GM18858 (cell line): ENCODE data around the gene MTMR12.
"Not testable (repeated sequence)": the region's sequence is repeated elsewhere in the genome, so short reads cannot be mapped to it uniquely, and the experiment has no call there.

ENCODE experiments used
- ATAC-seq: cut with Tn5 transposase; IDR thresholded peaks from one replicate; pipeline ENCODE4 v1.9.1; 2021; ENCODE audit not compliant: unreplicated experiment

The MTMR12 gene

GRCh38 chr5:32325616-32326015 lies 12.9 kb upstream of the MTMR12 start:
- no peak for ATAC-seq

- ATAC-seq = no peak
Observed at GRCh38 chr5:32325062-32325461, 12.3 kb upstream of the MTMR12 start.

GRCh38 chr5:32323741-32324140 lies 11.0 kb upstream of the MTMR12 start:
- ATAC-seq = no peak

- no peak for ATAC-seq
Observed at GRCh38 chr5:32322882-32323281, 10.1 kb upstream of the MTMR12 start.

GRCh38 chr5:32321787-32322186 lies 9.0 kb upstream of the MTMR12 start:
- not testable (repeated sequence) for ATAC-seq

- no peak for ATAC-seq
Observed at GRCh38 chr5:32320576-32320975, 7.8 kb upstream of the MTMR12 start.

- no peak for ATAC-seq
Observed at GRCh38 chr5:32319926-32320543, 7.3 kb upstream of the MTMR12 start.

GRCh38 chr5:32319392-32319791 lies 6.7 kb upstream of the MTMR12 start:
- no peak for ATAC-seq

GRCh38 chr5:32317041-32317440 lies 4.3 kb upstream of the MTMR12 start:
- no peak for ATAC-seq

- ATAC-seq = no peak
Observed at GRCh38 chr5:32315221-32316014, 2.7 kb upstream of the MTMR12 start.

- ATAC-seq = no peak
Observed at GRCh38 chr5:32314658-32315057, 1.9 kb upstream of the MTMR12 start.

- not testable (repeated sequence) for ATAC-seq
Observed at GRCh38 chr5:32314152-32314488, 1.4 kb upstream of the MTMR12 start.

- peak; percentile 18 for ATAC-seq
Observed at GRCh38 chr5:32312197-32312594, 543 bp downstream of the MTMR12 start.

- no peak for ATAC-seq
Observed at GRCh38 chr5:32311404-32312196, 1.1 kb downstream of the MTMR12 start.

- ATAC-seq = no peak
Observed at GRCh38 chr5:32309761-32310160, 3.0 kb downstream of the MTMR12 start.

- no peak for ATAC-seq
Observed at GRCh38 chr5:32308946-32309345, 3.8 kb downstream of the MTMR12 start.

GRCh38 chr5:32307769-32308194 lies 5.0 kb downstream of the MTMR12 start:
- ATAC-seq = no peak

- ATAC-seq = no peak
Observed at GRCh38 chr5:32304622-32305021, 8.1 kb downstream of the MTMR12 start.

GRCh38 chr5:32303755-32304120 lies 9.0 kb downstream of the MTMR12 start:
- ATAC-seq = no peak

GRCh38 chr5:32302835-32303754 lies 9.6 kb downstream of the MTMR12 start:
- no peak for ATAC-seq

GRCh38 chr5:32301891-32302290 lies 10.8 kb downstream of the MTMR12 start:
- ATAC-seq = no peak
